ENCODE data around the gene VSIR. TPM values are rescaled to one million over a fixed set of nuclear protein-coding genes. Genes with fewer than 3 reads are reported as not detected.

The VSIR gene
- total RNA-seq, 4 donors from 2014 or later: 54.3 to 77.0 (median 61.6) TPM

- no peak overlapping the region for H3K4me3 ChIP-seq
- H3K27ac ChIP-seq: peak overlapping the region; percentile 1 to 28 (median 10)
- TF ChIP-seq CTCF (IDR thresholded peaks at IDR 0.05) (no peak), POLR2A (IDR thresholded peaks at IDR 0.05) (no peak)
- no peaks in the 10 kb centered on the region for H3K27me3 ChIP-seq
- in situ Hi-C loops (cut with MboI; ENCODE audit: low pct_ligation_motif_present in 1 of 4, low pct_unique_long_range_greater_than_20kb in 1 of 4, low sequenced_read_pairs in 3 of 4): loop anchor here in 3 of 4 donors (10.0 to 25.0 kb wide), 3 partner anchors 57 to 331 kb away; partner anchors contain the start of genes CDH23 (in 2 of the 3) and VSIR (in 1 of the 3)
- no peaks in the 10 kb centered on the region for H3K36me3 ChIP-seq
- H3K9me3 ChIP-seq: no peaks in the 10 kb centered on the region
- intact Hi-C loops (cut with DNase I; ENCODE audit: low total_unique reads): no loop called here
- DNase-seq: no peak
- 84% methylated on average over 10 of the region's 10 CpGs; no CpG with 5 or more reads in 1 of the 2 donors for WGBS, 2 donors (ENCODE audit: low coverage in 1 of 2)
- H3K4me1 ChIP-seq: peaks cover 21 to 31% (median 23%) of the 10 kb centered on the region in 4 donors
Measured at GRCh38 chr10:71718165-71718698, 55.1 kb downstream of the VSIR start.

- H3K27me3 ChIP-seq: no peaks in the 10 kb centered on the region
- no peak for DNase-seq
- no peaks in the 10 kb centered on the region for H3K9me3 ChIP-seq
- no peak for TF ChIP-seq POLR2A (IDR thresholded peaks at IDR 0.05)
- TF ChIP-seq POLR2AphosphoS5 (IDR thresholded peaks at IDR 0.05): no peak
- TF ChIP-seq CTCF (IDR thresholded peaks at IDR 0.05): no peak
- TF ChIP-seq EP300 (IDR thresholded peaks at IDR 0.05; ENCODE audit: low read depth): no peak
- H3K4me1 ChIP-seq: peaks cover 27 to 38% (median 29%) of the 10 kb centered on the region in 4 donors
- no peak overlapping the region for H3K27ac ChIP-seq
- 60 to 88% methylated on average over 1 to 2 of the region's 2 CpGs for WGBS, 2 donors (ENCODE audit: low coverage in 1 of 2)
- no peak overlapping the region for H3K4me3 ChIP-seq
- in situ Hi-C loops (cut with MboI; ENCODE audit: low pct_ligation_motif_present in 1 of 4, low pct_unique_long_range_greater_than_20kb in 1 of 4, low sequenced_read_pairs in 3 of 4): loop anchor here in 3 of 4 donors (10.0 to 25.0 kb wide), 3 partner anchors 57 to 330 kb away; partner anchors contain the start of genes CDH23 (in 2 of the 3) and VSIR (in 1 of the 3)
- intact Hi-C loops (cut with DNase I; ENCODE audit: low total_unique reads): no loop called here
- H3K36me3 ChIP-seq: no peaks in the 10 kb centered on the region
Measured at GRCh38 chr10:71717551-71717951, 55.8 kb downstream of the VSIR start.

GRCh38 chr10:71717056-71717455 is 56.3 kb downstream of the VSIR start:
- no peaks in the 10 kb centered on the region for H3K27me3 ChIP-seq
- intact Hi-C loops (cut with DNase I; ENCODE audit: low total_unique reads) (no loop called here), in situ Hi-C loops (cut with MboI; ENCODE audit: low pct_ligation_motif_present in 1 of 4, low pct_unique_long_range_greater_than_20kb in 1 of 4, low sequenced_read_pairs in 3 of 4) (loop anchor here in 3 of 4 donors (10.0 to 25.0 kb wide), 3 partner anchors 58 to 330 kb away; partner anchors contain the start of genes CDH23 (in 2 of the 3) and VSIR (in 1 of the 3))
- TF ChIP-seq POLR2A (IDR thresholded peaks at IDR 0.05) (no peak), CTCF (IDR thresholded peaks at IDR 0.05) (no peak)
- no peaks in the 10 kb centered on the region for H3K9me3 ChIP-seq
- no peak for DNase-seq
- WGBS, 2 donors (ENCODE audit: low coverage in 1 of 2): 86% methylated on average over 3 of the region's 4 CpGs; no CpG with 5 or more reads in 1 of the 2 donors
- no peak overlapping the region for H3K4me3 ChIP-seq
- H3K36me3 ChIP-seq: no peaks in the 10 kb centered on the region
- peaks cover 28 to 39% (median 29%) of the 10 kb centered on the region in 4 donors for H3K4me1 ChIP-seq
- no peak overlapping the region for H3K27ac ChIP-seq

- 89% methylated on average over 5 of the region's 5 CpGs; no CpG with 5 or more reads in 1 of the 2 donors for WGBS, 2 donors (ENCODE audit: low coverage in 1 of 2)
- TF ChIP-seq EP300 (IDR thresholded peaks at IDR 0.05; ENCODE audit: low read depth): no peak
- TF ChIP-seq POLR2A (IDR thresholded peaks at IDR 0.05): no peak
- no peak for TF ChIP-seq CTCF (IDR thresholded peaks at IDR 0.05)
- no peak for TF ChIP-seq POLR2AphosphoS5 (IDR thresholded peaks at IDR 0.05)
- H3K27me3 ChIP-seq: no peaks in the 10 kb centered on the region
- no peaks in the 10 kb centered on the region for H3K9me3 ChIP-seq
- no peak overlapping the region for H3K27ac ChIP-seq
- no peak for DNase-seq
- intact Hi-C loops (cut with DNase I; ENCODE audit: low total_unique reads): no loop called here
- H3K4me1 ChIP-seq: peaks cover 28 to 39% (median 29%) of the 10 kb centered on the region in 4 donors
- H3K4me3 ChIP-seq: no peak overlapping the region
- H3K36me3 ChIP-seq: no peaks in the 10 kb centered on the region
- in situ Hi-C loops (cut with MboI; ENCODE audit: low pct_ligation_motif_present in 1 of 4, low pct_unique_long_range_greater_than_20kb in 1 of 4, low sequenced_read_pairs in 3 of 4): loop anchor here in 3 of 4 donors (10.0 to 25.0 kb wide), 3 partner anchors 58 to 329 kb away; partner anchors contain the start of genes CDH23 (in 2 of the 3) and VSIR (in 1 of the 3)
Measured at GRCh38 chr10:71716426-71716825, 56.9 kb downstream of the VSIR start.

Measured in transverse colon (tissue), 4 donors.